HepG2 (cell line): ENCODE results near the gene RAB35. TPM values are rescaled to one million over a fixed set of nuclear protein-coding genes. Genes with fewer than 3 reads are reported as not detected.

Source experiments
- ATAC-seq: fragments of 200-7000 bp; cut with Tn5 transposase; 3 replicates; pipeline ENCODE4 v1.9.1; 2020; ENCODE audit warnings: mild to moderate bottlenecking, moderate library complexity
- BruUV-seq: library from RNA; stranded (reverse); fragments of 400-500 nt; replicated peaks from 2 replicates; lab custom pipeline; 2021; lab: Mats Ljungman, UMichigan
- CTCF ChIA-PET: fragments of 300-600 bp; formaldehyde crosslinking; extraction: SDS; loops from one replicate; lab custom pipeline; 2021; ENCODE audit warnings: low total read pairs, inconsistent platforms, low intra/inter-chr PET ratio; lab: Yijun Ruan, JAX
- POLR2A ChIA-PET: fragments of 350-600 bp; sonication (Branson Sonifier 250); formaldehyde crosslinking; loops from one replicate; lab custom pipeline; 2020; ENCODE audit warnings: antibody characterized with exemption, inconsistent platforms; lab: Yijun Ruan, JAX
- DNase-seq: peaks from one replicate; pipeline ENCODE4 v3.0.0-alpha.2; 2015; ENCODE audit warnings: low spot score
- FAIRE-seq: peaks from 3 replicates; lab custom pipeline; 2011; peaks lifted over from hg19 to GRCh38; lab: Jason Lieb, UNC
- H2AFZ ChIP-seq: one replicate; pipeline ENCODE4 v1.6.1; 2011; ENCODE audit warnings: low read length, inconsistent platforms
- H3K27ac ChIP-seq: fragments of 300-600 bp; 3 replicates; pipeline ENCODE4 v1.8.0; 2011; ENCODE audit warnings: mixed run types, mild to moderate bottlenecking, mixed read lengths, low read length, inconsistent platforms; ENCODE audit not compliant: insufficient read depth; ENCODE audit errors: extremely low read length
- H3K27me3 ChIP-seq, 2 experiments: fragments of 200-600 bp in 1 of 2; 2 replicates in 1 of 2; 3 replicates in 1 of 2; pipeline versions ENCODE4 v1.6.0 to v1.8.0; 2011; ENCODE audit warnings: low read length in 2 of 2, mild to moderate bottlenecking in 2 of 2, moderate library complexity in 2 of 2, inconsistent platforms in 1 of 2; ENCODE audit not compliant: insufficient read depth in 2 of 2, control insufficient read depth in 1 of 2
- H3K36me3 ChIP-seq, 2 experiments: fragments of 200-600 bp in 1 of 2; replicated peaks in 1 of 2; 2 replicates in 1 of 2; 3 replicates in 1 of 2; pipeline versions ENCODE4 v1.5.1 to v1.8.0; 2011; ENCODE audit warnings: low read length in 2 of 2, inconsistent platforms in 1 of 2; ENCODE audit not compliant: insufficient read depth in 2 of 2, control insufficient read depth in 1 of 2
- H3K4me1 ChIP-seq: 2 replicates; pipeline ENCODE4 v1.5.1; 2012; ENCODE audit warnings: low read length, inconsistent platforms; ENCODE audit not compliant: insufficient read depth
- H3K4me2 ChIP-seq: 2 replicates; pipeline ENCODE4 v1.6.0; 2011; ENCODE audit warnings: low read depth, low read length, inconsistent platforms
- H3K4me3 ChIP-seq, 3 experiments: fragments of 200-600 bp in 1 of 3; sonication (generic), shearing (Covaris generic) in 1 of 3; replicated peaks in 1 of 3; 2 replicates each; pipeline ENCODE4 v1.5.1; 2011 to 2016; ENCODE audit warnings: low read length in 3 of 3, inconsistent platforms in 2 of 3, low read depth in 2 of 3, mild to moderate bottlenecking in 2 of 3, control low read depth in 1 of 3, mixed read lengths in 1 of 3; ENCODE audit not compliant: insufficient read depth in 1 of 3
- H3K79me2 ChIP-seq: one replicate; pipeline ENCODE4 v1.6.1; 2011; ENCODE audit warnings: low read length, inconsistent platforms; ENCODE audit not compliant: insufficient read depth
- H3K9ac ChIP-seq: 2 replicates; pipeline ENCODE4 v1.6.0; 2011; ENCODE audit warnings: mild to moderate bottlenecking, low read depth, low read length, inconsistent platforms; ENCODE audit not compliant: insufficient read depth
- H3K9me3 ChIP-seq: 2 replicates; pipeline ENCODE4 v1.5.1; 2012; ENCODE audit warnings: mild to moderate bottlenecking, low read length
- H4K20me1 ChIP-seq: 2 replicates; pipeline ENCODE4 v1.6.0; 2011; ENCODE audit warnings: inconsistent platforms, mild to moderate bottlenecking, low read length, moderate library complexity; ENCODE audit not compliant: insufficient read depth
- BRD4 ChIP-seq: sonication (generic); formaldehyde crosslinking; IDR thresholded peaks from 2 replicates; pipeline ENCODE4 v1.4.0; 2020; ENCODE audit warnings: missing genetic modification reagents
- HES4 ChIP-seq: sonication (generic); formaldehyde crosslinking; IDR thresholded peaks from 2 replicates; pipeline ENCODE4 v1.9.0; 2021; ENCODE audit warnings: mild to moderate bottlenecking, missing genetic modification reagents, borderline replicate concordance
- IKZF1 ChIP-seq: fragments of 450-650 bp; IDR thresholded peaks from 2 replicates; pipeline ENCODE4 v1.7.1; 2016
- NPAS2 ChIP-seq: sonication (generic); formaldehyde crosslinking; IDR thresholded peaks from 2 replicates; pipeline ENCODE4 v1.8.0; 2022; ENCODE audit warnings: mild to moderate bottlenecking, missing genetic modification reagents, borderline replicate concordance
- ZFP82 ChIP-seq: sonication (generic); formaldehyde crosslinking; IDR thresholded peaks from 2 replicates; pipeline ENCODE4 v1.5.1; 2020; ENCODE audit warnings: mild to moderate bottlenecking, missing genetic modification reagents, borderline replicate concordance
- ZNF10 ChIP-seq: sonication (generic); formaldehyde crosslinking; IDR thresholded peaks from 2 replicates; pipeline ENCODE4 v1.4.0; 2020; ENCODE audit warnings: mild to moderate bottlenecking, low read depth, missing genetic modification reagents, borderline replicate concordance
- ZNF350 ChIP-seq: sonication (generic); formaldehyde crosslinking; IDR thresholded peaks from 2 replicates; pipeline ENCODE4 v1.4.0; 2020; ENCODE audit warnings: mild to moderate bottlenecking, low read depth, missing genetic modification reagents, borderline replicate concordance
- ZNF383 ChIP-seq: sonication (generic); formaldehyde crosslinking; IDR thresholded peaks from 2 replicates; pipeline ENCODE4 v1.4.0; 2020; ENCODE audit warnings: missing genetic modification reagents, mild to moderate bottlenecking, borderline replicate concordance
- ZNF549 ChIP-seq: sonication (generic); formaldehyde crosslinking; IDR thresholded peaks from 2 replicates; pipeline ENCODE4 v1.5.0; 2020; ENCODE audit warnings: missing genetic modification reagents
- ZSCAN29 ChIP-seq: sonication (generic); formaldehyde crosslinking; conservative IDR thresholded peaks from 2 replicates; pipeline ENCODE4 v1.4.0; 2020; ENCODE audit warnings: mild to moderate bottlenecking, missing genetic modification reagents
- WGBS: methylation state at CpG from one replicate; pipeline ENCODE4 v1.1.6; 2017; ENCODE audit warnings: low lambda C conversion rate; 5-methylcytosine and 5-hydroxymethylcytosine counted together
- in situ Hi-C: cut with HindIII; loops from 2 replicates; pipeline ENCODE4 v1.10.0; 2017; ENCODE audit warnings: low pct_unique_long_range_greater_than_20kb; ENCODE audit not compliant: extremely low pct_ligation_motif_present
- intact Hi-C: fragments of 100-400 bp; cut with micrococcal nuclease; formaldehyde crosslinking; loops from one replicate; pipeline ENCODE4 v1.10.0; 2022; ENCODE audit not compliant: unreplicated experiment
- polyA plus RNA-seq, 8 experiments: library from polyadenylated mRNA; depleted of rRNA in 3 of 8; stranded (reverse) in 7 of 8; unstranded in 1 of 8; fragments of >200 nt; fragmentation: Illumina TruSeq in 4 of 8; extraction: Trizol in 4 of 8; gene quantifications; 2 replicates each; pipeline versions ENCODE4 v1.2.1 to v1.2.3, GENCODE V29; 2011 to 2016; ENCODE audit warnings: low read depth in 4 of 8, missing spikeins in 1 of 8, mixed read lengths in 1 of 8; ENCODE audit not compliant: insufficient read depth in 1 of 8
- total RNA-seq, 5 experiments: library from RNA; depleted of rRNA; stranded (reverse); fragments of >200 nt; fragmentation: Illumina TruSeq; extraction: Trizol; gene quantifications; 2 replicates each; pipeline ENCODE4 v1.2.3, GENCODE V29; 2016; ENCODE audit warnings: low read depth in 1 of 5
- TF ChIP-seq, protein P1 (sequence below): sonication (generic); formaldehyde crosslinking; IDR thresholded peaks from 2 replicates; pipeline ENCODE4 v1.4.0; 2020; ENCODE audit warnings: missing genetic modification reagents, borderline replicate concordance

RAB35 gene
- total and polyA plus RNA-seq, 2 of the 13 experiments (the other 11 are each of a cell fraction or from before 2014, with no cell fraction given): 25.2 to 29.1 TPM

DNA sequence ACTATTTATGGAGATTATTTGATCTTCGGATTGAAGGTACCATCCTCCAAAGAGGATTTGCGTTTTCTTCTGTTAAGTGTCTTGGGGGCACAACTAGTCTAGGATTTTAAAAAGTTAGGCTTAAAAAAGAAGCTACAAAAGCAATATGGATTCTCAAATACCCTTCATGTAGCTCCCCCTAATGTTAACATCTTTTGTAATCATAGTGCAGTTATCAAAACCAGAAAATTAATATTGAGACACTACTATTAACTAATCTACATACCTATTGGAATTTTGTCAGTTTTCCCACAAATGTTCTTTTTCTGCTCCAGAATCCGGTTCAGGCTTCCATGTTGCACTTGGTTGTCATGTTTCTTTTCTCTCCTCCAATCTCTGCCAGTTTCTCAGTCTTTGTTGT is 65.0 kb downstream of the RAB35 start:
- POLR2A ChIA-PET: no interaction called here

More for the DNA sequence above, 65.0 kb downstream of the RAB35 start:
- no TSS peak for BruUV-seq
- CTCF ChIA-PET: no interaction called here
- no peak for ATAC-seq
- WGBS: 94% methylated on average over 3 of the region's 3 CpGs
- intact Hi-C loops: no loop called here
- Histone ChIP-seq H3K27me3 (no peaks in the 10 kb centered on the region), H2AFZ (no peak overlapping the region), H4K20me1 (no peaks in the 10 kb centered on the region), H3K9me3 (no peaks in the 10 kb centered on the region), H3K4me1 (peaks cover 44% of the 10 kb centered on the region), H3K79me2 (no peaks in the 10 kb centered on the region), H3K27ac (no peak overlapping the region), H3K4me3 (no peak overlapping the region), H3K9ac (no peak overlapping the region), H3K4me2 (no peak overlapping the region), H3K36me3 (no peaks in the 10 kb centered on the region)
- DNase-seq: no peak
- TF ChIP-seq ZFP82 (CRISPR knock-in tag) (no peak), NPAS2 (CRISPR knock-in tag) (no peak), ZNF10 (no peak), ZNF383 (CRISPR knock-in tag) (no peak), ZNF350 (CRISPR knock-in tag) (no peak), ZNF549 (CRISPR knock-in tag) (no peak), BRD4 (no peak), IKZF1 (no peak), HES4 (CRISPR knock-in tag) (no peak), ZSCAN29 (no peak)
- TF ChIP-seq, protein P1, sequence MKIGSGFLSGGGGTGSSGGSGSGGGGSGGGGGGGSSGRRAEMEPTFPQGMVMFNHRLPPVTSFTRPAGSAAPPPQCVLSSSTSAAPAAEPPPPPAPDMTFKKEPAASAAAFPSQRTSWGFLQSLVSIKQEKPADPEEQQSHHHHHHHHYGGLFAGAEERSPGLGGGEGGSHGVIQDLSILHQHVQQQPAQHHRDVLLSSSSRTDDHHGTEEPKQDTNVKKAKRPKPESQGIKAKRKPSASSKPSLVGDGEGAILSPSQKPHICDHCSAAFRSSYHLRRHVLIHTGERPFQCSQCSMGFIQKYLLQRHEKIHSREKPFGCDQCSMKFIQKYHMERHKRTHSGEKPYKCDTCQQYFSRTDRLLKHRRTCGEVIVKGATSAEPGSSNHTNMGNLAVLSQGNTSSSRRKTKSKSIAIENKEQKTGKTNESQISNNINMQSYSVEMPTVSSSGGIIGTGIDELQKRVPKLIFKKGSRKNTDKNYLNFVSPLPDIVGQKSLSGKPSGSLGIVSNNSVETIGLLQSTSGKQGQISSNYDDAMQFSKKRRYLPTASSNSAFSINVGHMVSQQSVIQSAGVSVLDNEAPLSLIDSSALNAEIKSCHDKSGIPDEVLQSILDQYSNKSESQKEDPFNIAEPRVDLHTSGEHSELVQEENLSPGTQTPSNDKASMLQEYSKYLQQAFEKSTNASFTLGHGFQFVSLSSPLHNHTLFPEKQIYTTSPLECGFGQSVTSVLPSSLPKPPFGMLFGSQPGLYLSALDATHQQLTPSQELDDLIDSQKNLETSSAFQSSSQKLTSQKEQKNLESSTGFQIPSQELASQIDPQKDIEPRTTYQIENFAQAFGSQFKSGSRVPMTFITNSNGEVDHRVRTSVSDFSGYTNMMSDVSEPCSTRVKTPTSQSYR (CRISPR knock-in tag): no peak
- in situ Hi-C loops: no loop called here
- no peak for FAIRE-seq
